Breast epithelium (tissue), 3 donors: ENCODE measurements around the gene ASPM.

Source experiments
- POLR2A ChIP-seq: fragments of 450-650 bp; IDR thresholded peaks from one replicate; pipeline ENCODE4 v1.6.1; 2016; ENCODE audit warnings: antibody characterized with exemption, mild to moderate bottlenecking, moderate library complexity
- TF ChIP-seq, protein P1 (sequence below), 3 donors: fragments of 450-650 bp; IDR thresholded peaks; one replicate each; pipeline ENCODE4 v1.5.1; 2016 to 2017; ENCODE audit warnings: antibody characterized with exemption in 3 of 3, mild to moderate bottlenecking in 3 of 3, moderate library complexity in 3 of 3

DNA sequence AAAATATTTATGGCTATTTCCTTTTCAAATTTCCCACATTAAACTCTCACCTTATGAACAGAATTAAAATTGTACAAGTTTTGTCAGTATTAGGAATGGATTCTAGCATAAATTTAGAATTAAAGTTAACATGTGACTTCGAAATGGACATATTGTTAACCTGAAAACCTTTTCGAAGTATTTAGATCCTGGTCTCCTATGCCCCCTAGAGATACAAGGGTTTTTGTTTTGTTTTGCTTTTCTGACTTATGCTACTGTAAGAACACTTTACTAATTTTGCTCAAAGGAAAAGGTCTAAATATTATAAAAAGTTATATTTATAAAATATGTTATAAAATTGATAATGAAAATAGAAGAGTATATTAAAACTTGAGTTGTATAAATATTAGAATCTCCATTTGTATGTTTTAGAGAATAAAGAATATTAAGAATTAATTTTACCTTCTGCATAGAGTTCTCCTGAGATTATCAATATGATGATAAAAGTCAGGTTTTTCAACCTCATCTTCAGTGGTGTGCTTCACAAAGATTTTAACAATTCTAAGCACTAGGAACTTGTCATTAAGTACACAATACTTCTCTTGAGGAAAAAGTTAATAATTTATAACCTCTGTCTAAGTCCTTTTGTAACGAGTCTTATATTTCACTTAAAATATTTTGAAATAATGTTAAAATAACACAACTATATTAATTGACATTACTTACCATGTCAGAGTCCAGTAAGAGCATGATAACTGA lies 79.6 kb downstream of the ASPM start, which contains the start of gene F13B:
- no peak for TF ChIP-seq POLR2A
- TF ChIP-seq, protein P1, sequence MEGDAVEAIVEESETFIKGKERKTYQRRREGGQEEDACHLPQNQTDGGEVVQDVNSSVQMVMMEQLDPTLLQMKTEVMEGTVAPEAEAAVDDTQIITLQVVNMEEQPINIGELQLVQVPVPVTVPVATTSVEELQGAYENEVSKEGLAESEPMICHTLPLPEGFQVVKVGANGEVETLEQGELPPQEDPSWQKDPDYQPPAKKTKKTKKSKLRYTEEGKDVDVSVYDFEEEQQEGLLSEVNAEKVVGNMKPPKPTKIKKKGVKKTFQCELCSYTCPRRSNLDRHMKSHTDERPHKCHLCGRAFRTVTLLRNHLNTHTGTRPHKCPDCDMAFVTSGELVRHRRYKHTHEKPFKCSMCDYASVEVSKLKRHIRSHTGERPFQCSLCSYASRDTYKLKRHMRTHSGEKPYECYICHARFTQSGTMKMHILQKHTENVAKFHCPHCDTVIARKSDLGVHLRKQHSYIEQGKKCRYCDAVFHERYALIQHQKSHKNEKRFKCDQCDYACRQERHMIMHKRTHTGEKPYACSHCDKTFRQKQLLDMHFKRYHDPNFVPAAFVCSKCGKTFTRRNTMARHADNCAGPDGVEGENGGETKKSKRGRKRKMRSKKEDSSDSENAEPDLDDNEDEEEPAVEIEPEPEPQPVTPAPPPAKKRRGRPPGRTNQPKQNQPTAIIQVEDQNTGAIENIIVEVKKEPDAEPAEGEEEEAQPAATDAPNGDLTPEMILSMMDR (IDR thresholded peaks at IDR 0.05) = no peak
